Small intestine (tissue), 7 donors: ENCODE results near the gene MAP2K7. TPM values are rescaled to one million over a fixed set of nuclear protein-coding genes. Genes with fewer than 3 reads are reported as not detected.
A peak's percentile ranks its signal among the peaks of the same experiment; 100 is the strongest.

Source experiments
- DNase-seq, 2 donors: peaks; one replicate each; pipeline versions ENCODE4 v3.0.0 to v3.0.0-alpha.2; 2013
- FAIRE-seq: peaks from 2 replicates; lab custom pipeline; 2012; peaks lifted over from hg19 to GRCh38; lab: Jason Lieb, UNC
- H3K27ac ChIP-seq, 3 donors: one replicate each; pipeline ENCODE4 v1.5.1; 2013; ENCODE audit warnings: low read length in 2 of 3, mild to moderate bottlenecking in 2 of 3, control low read depth in 1 of 3, inconsistent platforms in 1 of 3, low read depth in 1 of 3, moderate library complexity in 1 of 3
- H3K27me3 ChIP-seq, 3 donors: one replicate each; pipeline ENCODE4 v1.6.1; 2013; ENCODE audit warnings: low read length in 3 of 3, inconsistent platforms in 1 of 3; ENCODE audit not compliant: control insufficient read depth in 3 of 3, insufficient read depth in 3 of 3
- H3K36me3 ChIP-seq, 3 donors: one replicate each; pipeline ENCODE4 v1.6.1; 2013; ENCODE audit warnings: low read length in 3 of 3, inconsistent platforms in 1 of 3, low read depth in 1 of 3, mild to moderate bottlenecking in 1 of 3, moderate library complexity in 1 of 3; ENCODE audit not compliant: control insufficient read depth in 3 of 3, insufficient read depth in 2 of 3
- H3K4me1 ChIP-seq, 3 donors: one replicate each; pipeline ENCODE4 v1.6.1; 2013; ENCODE audit warnings: low read length in 2 of 3, inconsistent platforms in 1 of 3, low read depth in 1 of 3, mild to moderate bottlenecking in 1 of 3, moderate library complexity in 1 of 3; ENCODE audit not compliant: control insufficient read depth in 3 of 3, insufficient read depth in 2 of 3
- H3K4me3 ChIP-seq, 3 donors: one replicate each; pipeline ENCODE4 v1.5.1; 2013; ENCODE audit warnings: low read length in 3 of 3, control low read depth in 1 of 3, inconsistent platforms in 1 of 3, low read depth in 1 of 3, mild to moderate bottlenecking in 1 of 3, moderate library complexity in 1 of 3
- H3K9me3 ChIP-seq, 2 donors: one replicate each; pipeline ENCODE4 v1.6.1; 2013; ENCODE audit warnings: low read depth in 1 of 2, low read length in 1 of 2; ENCODE audit not compliant: control insufficient read depth in 2 of 2, insufficient read depth in 1 of 2
- WGBS, 3 donors: extraction: QIAGEN DNeasy Blood & Tissue Kit; methylation state at CpG; one replicate each; pipeline ENCODE4 v1.1.7; 2013; 5-methylcytosine and 5-hydroxymethylcytosine counted together
- polyA plus RNA-seq, 4 donors: library from polyadenylated mRNA; stranded (reverse) in 3 of 4; unstranded in 1 of 4; fragments of 200-250 nt in 3 of 4; fragments of 120-200 nt in 1 of 4; gene quantifications; one replicate each; pipeline versions ENCODE4 v1.2.1 to v1.2.3, GENCODE V29; 2013
- donor health status: healthy with polysubstance abuse.
- donor health status: control.
- donor health status: control.
- donor health status: Bipolar disorder and iron deficiency.
- donor health status: healthy.

Gene MAP2K7
- polyA plus RNA-seq, 4 donors, result 17.3 to 27.5 (median 21.6) TPM

- FAIRE-seq (no peak), DNase-seq (no peak)
- Histone ChIP-seq H3K4me3 (no peak overlapping the region), H3K27ac (no peak overlapping the region), H3K9me3 (no peaks in the 10 kb centered on the region), H3K4me1 (peaks cover 0 to 2% (median 0%) of the 10 kb centered on the region in 3 donors), H3K36me3 (peaks cover 0 to 2% (median 0%) of the 10 kb centered on the region in 3 donors), H3K27me3 (no peaks in the 10 kb centered on the region)
- 79 to 86% (median 83%) methylated on average over 13 of the region's 13 CpGs for WGBS, 3 donors
Observed at GRCh38 chr19:7895565-7895964, 8.1 kb upstream of the MAP2K7 start.

- Histone ChIP-seq H3K27me3 (no peaks in the 10 kb centered on the region), H3K4me3 (no peak overlapping the region), H3K36me3 (peaks cover 0 to 2% (median 0%) of the 10 kb centered on the region in 3 donors), H3K4me1 (peaks cover 0 to 2% (median 0%) of the 10 kb centered on the region in 3 donors), H3K27ac (no peak overlapping the region), H3K9me3 (no peaks in the 10 kb centered on the region)
- FAIRE-seq (no peak), DNase-seq (peak in 1 of 2 donors; percentile 44)
- 42 to 72% (median 50%) methylated on average over 11 of the region's 11 CpGs for WGBS, 3 donors
Observed at GRCh38 chr19:7897292-7897691, 6.4 kb upstream of the MAP2K7 start.

DNA sequence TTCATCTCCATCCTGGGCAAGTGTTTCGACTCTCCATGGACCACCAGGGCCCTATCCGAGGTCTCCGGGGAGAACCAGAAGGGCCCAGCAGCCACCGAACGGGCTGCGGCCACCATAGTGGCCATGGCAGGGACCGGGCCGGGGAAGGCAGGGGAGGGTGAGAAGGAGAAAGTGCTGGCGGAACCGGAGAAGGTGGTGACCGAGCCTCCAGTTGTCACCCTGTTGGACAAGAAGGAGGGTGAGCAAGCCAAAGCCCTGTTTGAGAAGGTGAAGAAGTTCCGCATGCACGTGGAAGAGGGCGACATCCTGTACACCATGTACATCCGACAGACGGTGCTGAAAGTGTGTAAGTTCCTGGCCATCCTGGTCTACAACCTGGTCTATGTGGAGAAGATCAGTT, 4.7 kb upstream of the MAP2K7 start:
- Histone ChIP-seq H3K4me3 (no peak overlapping the region), H3K9me3 (no peaks in the 10 kb centered on the region), H3K27ac (no peak overlapping the region), H3K27me3 (no peaks in the 10 kb centered on the region), H3K36me3 (peaks cover 0 to 2% (median 0%) of the 10 kb centered on the region in 3 donors), H3K4me1 (peaks cover 0 to 11% (median 4%) of the 10 kb centered on the region in 3 donors)
- no peak for DNase-seq
- no peak for FAIRE-seq
- 91 to 96% (median 94%) methylated on average over 16 of the region's 16 CpGs for WGBS, 3 donors

GRCh38 chr19:7899751-7900378, 3.8 kb upstream of the MAP2K7 start:
- no peak for FAIRE-seq
- no peak for DNase-seq
- Histone ChIP-seq H3K27ac (no peak overlapping the region), H3K36me3 (peaks cover 0 to 7% (median 0%) of the 10 kb centered on the region in 3 donors), H3K4me1 (peaks cover 0 to 17% (median 4%) of the 10 kb centered on the region in 3 donors), H3K9me3 (no peaks in the 10 kb centered on the region), H3K4me3 (no peak overlapping the region), H3K27me3 (no peaks in the 10 kb centered on the region)
- 89 to 92% (median 91%) methylated on average over 32 to 34 of the region's 34 CpGs for WGBS, 3 donors

GRCh38 chr19:7900401-7900870, 3.2 kb upstream of the MAP2K7 start:
- no peak overlapping the region for H3K27ac ChIP-seq
- H3K4me1 ChIP-seq, result peaks cover 0 to 22% (median 4%) of the 10 kb centered on the region in 3 donors
- no peaks in the 10 kb centered on the region for H3K9me3 ChIP-seq
- H3K36me3 ChIP-seq, result peaks cover 0 to 12% (median 0%) of the 10 kb centered on the region in 3 donors
- H3K27me3 ChIP-seq, result no peaks in the 10 kb centered on the region
- no peak overlapping the region for H3K4me3 ChIP-seq
- no peak for DNase-seq
- 84 to 88% (median 85%) methylated on average over 21 of the region's 21 CpGs for WGBS, 3 donors
- no peak for FAIRE-seq

GRCh38 chr19:7900931-7901330, 2.7 kb upstream of the MAP2K7 start:
- Histone ChIP-seq H3K27me3 (no peaks in the 10 kb centered on the region), H3K4me3 (no peak overlapping the region), H3K36me3 (peaks cover 0 to 17% (median 2%) of the 10 kb centered on the region in 3 donors), H3K9me3 (no peaks in the 10 kb centered on the region), H3K4me1 (peaks cover 0 to 24% (median 4%) of the 10 kb centered on the region in 3 donors), H3K27ac (no peak overlapping the region)
- no peak for FAIRE-seq
- DNase-seq, result no peak
- 67 to 86% (median 76%) methylated on average over 3 of the region's 3 CpGs for WGBS, 3 donors

DNA sequence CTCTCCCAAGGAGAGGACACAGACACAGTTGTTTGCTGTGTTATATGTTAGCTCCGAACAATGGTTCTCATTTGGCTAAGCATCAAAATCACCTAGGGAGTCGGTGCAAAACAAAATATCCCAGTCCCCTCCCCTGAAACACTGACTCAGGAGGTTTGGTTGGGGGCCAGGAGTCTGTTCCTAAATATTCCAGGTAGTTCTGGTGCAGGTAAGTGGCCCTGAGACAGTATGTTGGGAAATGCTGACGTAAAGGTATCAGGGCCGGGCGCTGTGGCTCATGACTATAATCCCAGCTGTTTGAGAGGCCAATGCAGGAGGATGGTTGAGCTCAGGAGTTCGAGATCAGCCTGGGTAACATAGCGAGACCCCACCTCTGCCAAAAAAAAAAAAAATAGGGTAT, 2.3 kb upstream of the MAP2K7 start:
- FAIRE-seq, result no peak
- H3K4me3 ChIP-seq, result no peak overlapping the region
- DNase-seq, result no peak
- H3K4me1 ChIP-seq, result peaks cover 0 to 24% (median 4%) of the 10 kb centered on the region in 3 donors
- H3K9me3 ChIP-seq, result no peaks in the 10 kb centered on the region
- H3K27ac ChIP-seq, result no peak overlapping the region
- no peaks in the 10 kb centered on the region for H3K27me3 ChIP-seq
- peaks cover 0 to 21% (median 2%) of the 10 kb centered on the region in 3 donors for H3K36me3 ChIP-seq
- WGBS, 3 donors, result 83 to 92% (median 92%) methylated on average over 7 of the region's 7 CpGs

GRCh38 chr19:7902796-7903243, 857 bp upstream of the MAP2K7 start:
- peaks cover 0 to 31% (median 2%) of the 10 kb centered on the region in 3 donors for H3K36me3 ChIP-seq
- H3K27me3 ChIP-seq, result no peaks in the 10 kb centered on the region
- peak overlapping the region; percentile 49 to 91 (median 78) for H3K27ac ChIP-seq
- H3K9me3 ChIP-seq, result no peaks in the 10 kb centered on the region
- peaks cover 0 to 24% (median 4%) of the 10 kb centered on the region in 3 donors for H3K4me1 ChIP-seq
- peak overlapping the region; percentile 40 to 58 (median 57) for H3K4me3 ChIP-seq
- WGBS, 3 donors, result 4 to 14% (median 10%) methylated on average over 20 of the region's 20 CpGs
- DNase-seq (no peak), FAIRE-seq (no peak)
